A673 (cell line): ENCODE results near the gene GRIK2. TPM values are rescaled to one million over a fixed set of nuclear protein-coding genes. Genes with fewer than 3 reads are reported as not detected.

Experiments used
- BruUV-seq: library from RNA; stranded (reverse); fragments of 400-500 nt; replicated peaks from 2 replicates; lab custom pipeline; 2021; lab: Mats Ljungman, UMichigan
- CTCF ChIA-PET: fragments of 300-600 bp; sonication (Branson Sonifier 250); formaldehyde crosslinking; loops from one replicate; lab custom pipeline; 2022; ENCODE audit warnings: antibody characterized with exemption; lab: Charles Lee
- POLR2A ChIA-PET: fragments of 300-600 bp; sonication (Branson Sonifier 250); formaldehyde crosslinking; loops from one replicate; lab custom pipeline; 2022; ENCODE audit warnings: antibody characterized with exemption; ENCODE audit not compliant: low non-redundant PET; lab: Charles Lee
- DNase-seq: peaks from one replicate; pipeline ENCODE4 v3.0.0-alpha.2; 2015; ENCODE audit warnings: low spot score
- H3K27ac ChIP-seq: fragments of 200-600 bp; sonication (generic); 2 replicates; pipeline ENCODE4 v1.5.1; 2016; ENCODE audit warnings: mixed run types, low read depth, mild to moderate bottlenecking, mixed read lengths, antibody characterized with exemption, low read length; ENCODE audit not compliant: poor library complexity, severe bottlenecking
- H3K27me3 ChIP-seq: fragments of 200-600 bp; sonication (generic); replicated peaks from 2 replicates; pipeline ENCODE4 v1.6.1; 2017; ENCODE audit warnings: mixed run types, low read depth, mild to moderate bottlenecking, mixed read lengths, antibody characterized with exemption, low read length; ENCODE audit not compliant: insufficient read depth, poor library complexity
- H3K36me3 ChIP-seq: fragments of 200-600 bp; sonication (generic); 2 replicates; pipeline ENCODE4 v1.6.1; 2016; ENCODE audit warnings: mixed run types, mild to moderate bottlenecking, mixed read lengths, antibody characterized with exemption, low read length; ENCODE audit not compliant: insufficient read depth, poor library complexity, severe bottlenecking
- H3K4me1 ChIP-seq: fragments of 200-600 bp; sonication (generic); 2 replicates; pipeline ENCODE4 v1.6.1; 2017; ENCODE audit warnings: mixed run types, mild to moderate bottlenecking, mixed read lengths, antibody characterized with exemption, low read length; ENCODE audit not compliant: insufficient read depth, poor library complexity, severe bottlenecking
- H3K4me3 ChIP-seq: fragments of 200-600 bp; sonication (generic); 2 replicates; pipeline ENCODE4 v1.5.1; 2016; ENCODE audit warnings: low read depth, mixed run types, mild to moderate bottlenecking, mixed read lengths, low read length; ENCODE audit not compliant: poor library complexity, severe bottlenecking
- H3K9me3 ChIP-seq: fragments of 200-600 bp; sonication (generic); 2 replicates; pipeline ENCODE4 v1.6.1; 2016; ENCODE audit warnings: mixed run types, low read depth, mild to moderate bottlenecking, mixed read lengths, antibody characterized with exemption, low read length; ENCODE audit not compliant: poor library complexity, severe bottlenecking
- EZH2 ChIP-seq: fragments of 200-600 bp; sonication (generic); IDR thresholded peaks from 2 replicates; pipeline ENCODE4 v1.6.1; 2017; ENCODE audit warnings: borderline replicate concordance, low read depth, mild to moderate bottlenecking, mixed read lengths, antibody characterized with exemption, low read length; ENCODE audit not compliant: poor library complexity, severe bottlenecking
- intact Hi-C: fragments of 100-400 bp; cut with micrococcal nuclease; formaldehyde crosslinking; loops from one replicate; pipeline ENCODE4 v1.10.0; 2022; ENCODE audit not compliant: unreplicated experiment
- total RNA-seq: library from RNA; stranded (reverse); gene quantifications from 2 replicates; pipeline ENCODE4 v1.2.3, GENCODE V29; 2021
- TF ChIP-seq, protein P1 (sequence below): fragments of 300-800, 200-600 bp; sonication (generic); conservative IDR thresholded peaks from 2 replicates; pipeline ENCODE4 v1.5.1; 2017; ENCODE audit warnings: low read depth, mild to moderate bottlenecking, antibody characterized with exemption, low read length, moderate library complexity, mixed read lengths

Gene GRIK2
- total RNA-seq, 1 experiment from 2014 or later = 62.1 TPM

GRCh38 chr6:101608703-101609102 lies 215.2 kb downstream of the GRIK2 start:
- no peak for DNase-seq

DNA sequence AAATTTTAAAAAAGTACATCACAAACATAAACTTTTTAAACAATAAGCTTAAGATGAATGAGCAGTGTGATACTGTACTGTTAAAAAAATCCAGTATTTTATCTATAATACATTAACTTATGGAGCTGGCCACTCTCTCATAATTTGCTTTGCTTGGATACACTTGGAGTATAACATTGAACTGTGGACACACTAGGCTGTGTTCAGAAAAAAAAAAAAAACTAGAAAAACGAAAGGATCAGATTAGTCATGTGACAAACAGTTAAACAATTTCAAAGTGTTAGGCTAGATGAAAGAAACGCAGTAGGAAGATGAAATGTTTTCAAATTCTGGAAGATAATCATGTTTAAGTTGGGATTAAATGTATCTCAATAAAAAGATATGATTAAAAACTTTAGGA lies 220.0 kb downstream of the GRIK2 start:
- Histone ChIP-seq H3K36me3 (no peaks in the 10 kb centered on the region), H3K4me1 (peaks cover 3% of the 10 kb centered on the region), H3K9me3 (no peaks in the 10 kb centered on the region), H3K4me3 (no peak overlapping the region), H3K27ac (no peak overlapping the region), H3K27me3 (no peaks in the 10 kb centered on the region)
- no peak for TF ChIP-seq EZH2
- TF ChIP-seq, protein P1, sequence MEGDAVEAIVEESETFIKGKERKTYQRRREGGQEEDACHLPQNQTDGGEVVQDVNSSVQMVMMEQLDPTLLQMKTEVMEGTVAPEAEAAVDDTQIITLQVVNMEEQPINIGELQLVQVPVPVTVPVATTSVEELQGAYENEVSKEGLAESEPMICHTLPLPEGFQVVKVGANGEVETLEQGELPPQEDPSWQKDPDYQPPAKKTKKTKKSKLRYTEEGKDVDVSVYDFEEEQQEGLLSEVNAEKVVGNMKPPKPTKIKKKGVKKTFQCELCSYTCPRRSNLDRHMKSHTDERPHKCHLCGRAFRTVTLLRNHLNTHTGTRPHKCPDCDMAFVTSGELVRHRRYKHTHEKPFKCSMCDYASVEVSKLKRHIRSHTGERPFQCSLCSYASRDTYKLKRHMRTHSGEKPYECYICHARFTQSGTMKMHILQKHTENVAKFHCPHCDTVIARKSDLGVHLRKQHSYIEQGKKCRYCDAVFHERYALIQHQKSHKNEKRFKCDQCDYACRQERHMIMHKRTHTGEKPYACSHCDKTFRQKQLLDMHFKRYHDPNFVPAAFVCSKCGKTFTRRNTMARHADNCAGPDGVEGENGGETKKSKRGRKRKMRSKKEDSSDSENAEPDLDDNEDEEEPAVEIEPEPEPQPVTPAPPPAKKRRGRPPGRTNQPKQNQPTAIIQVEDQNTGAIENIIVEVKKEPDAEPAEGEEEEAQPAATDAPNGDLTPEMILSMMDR = no peak
- CTCF ChIA-PET = no interaction called here
- intact Hi-C loops = no loop called here
- DNase-seq = no peak
- POLR2A ChIA-PET = no interaction called here
- BruUV-seq = no TSS peak

More at GRCh38 chr6:101608703-101609102, 215.2 kb downstream of the GRIK2 start:
- TF ChIP-seq EZH2 = no peak
- TF ChIP-seq, protein P1 = no peak
- Histone ChIP-seq H3K27ac (no peak overlapping the region), H3K4me1 (no peaks in the 10 kb centered on the region), H3K4me3 (no peak overlapping the region), H3K9me3 (no peaks in the 10 kb centered on the region), H3K36me3 (no peaks in the 10 kb centered on the region), H3K27me3 (no peaks in the 10 kb centered on the region)
- BruUV-seq = no TSS peak
- ChIA-PET CTCF (no interaction called here), POLR2A (interaction anchor here (0.6 kb wide), 1 partner anchor 464 kb away, joined by 4 read pairs; no protein-coding TSS in a partner anchor)
- intact Hi-C loops = no loop called here

GRCh38 chr6:101614774-101615173 lies 221.3 kb downstream of the GRIK2 start:
- peak; percentile 33 for DNase-seq
- BruUV-seq = no TSS peak
- H3K4me3 ChIP-seq = no peak overlapping the region

More at GRCh38 chr6:101614774-101615173, 221.3 kb downstream of the GRIK2 start:
- POLR2A ChIA-PET = no interaction called here
- Histone ChIP-seq H3K27ac (no peak overlapping the region), H3K4me1 (peaks cover 3% of the 10 kb centered on the region), H3K27me3 (no peaks in the 10 kb centered on the region), H3K36me3 (no peaks in the 10 kb centered on the region), H3K9me3 (no peaks in the 10 kb centered on the region)
- no peak for TF ChIP-seq EZH2
- TF ChIP-seq, protein P1 = no peak
- intact Hi-C loops = no loop called here
- CTCF ChIA-PET = no interaction called here
